Glutamatergic neuron (in vitro differentiated cells): ENCODE measurements around the gene EIF1B. TPM values are rescaled to one million over a fixed set of nuclear protein-coding genes. Genes with fewer than 3 reads are reported as not detected.

Experiments used
- DNase-seq: peaks from one replicate; pipeline ENCODE4 v3.0.0; 2022
- H3K27ac Mint-ChIP-seq: one replicate; pipeline ENCODE4 v1.8.0; 2020; ENCODE audit warnings: mild to moderate bottlenecking, mixed read lengths, inconsistent platforms; ENCODE audit not compliant: unreplicated experiment
- H3K27me3 Mint-ChIP-seq: one replicate; pipeline ENCODE4 v1.8.0; 2020; ENCODE audit warnings: mild to moderate bottlenecking, moderate library complexity, mixed read lengths, inconsistent platforms; ENCODE audit not compliant: unreplicated experiment
- H3K36me3 Mint-ChIP-seq: one replicate; pipeline ENCODE4 v1.8.0; 2020; ENCODE audit warnings: mild to moderate bottlenecking, mixed read lengths, inconsistent platforms; ENCODE audit not compliant: unreplicated experiment
- H3K4me1 Mint-ChIP-seq: one replicate; pipeline ENCODE4 v1.8.0; 2020; ENCODE audit warnings: mild to moderate bottlenecking, low read depth, mixed read lengths, inconsistent platforms; ENCODE audit not compliant: unreplicated experiment
- H3K4me3 Mint-ChIP-seq: one replicate; pipeline ENCODE4 v1.8.0; 2020; ENCODE audit warnings: mild to moderate bottlenecking, mixed read lengths, inconsistent platforms; ENCODE audit not compliant: unreplicated experiment
- H3K9me3 Mint-ChIP-seq: one replicate; pipeline ENCODE4 v1.8.0; 2020; ENCODE audit warnings: mild to moderate bottlenecking, moderate library complexity, mixed read lengths, inconsistent platforms; ENCODE audit not compliant: unreplicated experiment
- CTCF ChIP-seq: fragments of 200-600 bp; sonication (generic); IDR thresholded peaks from one replicate; pipeline ENCODE4 v1.5.0; 2021; ENCODE audit not compliant: partially characterized antibody, unreplicated experiment
- total RNA-seq: library from RNA; stranded (reverse); fragmentation: NEBNext Ultra II Directional; extraction: Animal tissue kit (Norgen Biotek cat#: 25700); gene quantifications from one replicate; pipeline ENCODE4 v1.2.1, GENCODE V29; 2021; ENCODE audit not compliant: unreplicated experiment

EIF1B gene
- total RNA-seq, 1 donor from 2014 or later, result 130 TPM

- H3K27me3 Mint-ChIP-seq, result no peaks in the 10 kb centered on the region
- DNase-seq, result no peak
- no peaks in the 10 kb centered on the region for H3K9me3 Mint-ChIP-seq
- no peak overlapping the region for H3K27ac Mint-ChIP-seq
- H3K4me3 Mint-ChIP-seq, result no peak overlapping the region
- TF ChIP-seq CTCF, result no peak
- no peaks in the 10 kb centered on the region for H3K36me3 Mint-ChIP-seq
- H3K4me1 Mint-ChIP-seq, result no peaks in the 10 kb centered on the region
These were observed 10.3 kb upstream of the EIF1B start for GRCh38 chr3:40299130-40299720.

GRCh38 chr3:40299721-40300335 is 9.7 kb upstream of the EIF1B start:
- TF ChIP-seq CTCF, result no peak

GRCh38 chr3:40302784-40303183 is 6.7 kb upstream of the EIF1B start:
- no peaks in the 10 kb centered on the region for H3K4me1 Mint-ChIP-seq
- no peak for TF ChIP-seq CTCF

More at GRCh38 chr3:40299721-40300335, 9.7 kb upstream of the EIF1B start:
- no peak for DNase-seq
- no peaks in the 10 kb centered on the region for H3K9me3 Mint-ChIP-seq
- H3K36me3 Mint-ChIP-seq, result no peaks in the 10 kb centered on the region
- H3K4me1 Mint-ChIP-seq, result no peaks in the 10 kb centered on the region
- no peak overlapping the region for H3K4me3 Mint-ChIP-seq
- H3K27me3 Mint-ChIP-seq, result no peaks in the 10 kb centered on the region
- H3K27ac Mint-ChIP-seq, result no peak overlapping the region

GRCh38 chr3:40304352-40304751 is 5.2 kb upstream of the EIF1B start:
- no peaks in the 10 kb centered on the region for H3K36me3 Mint-ChIP-seq
- H3K4me1 Mint-ChIP-seq, result peaks cover 3% of the 10 kb centered on the region
- no peak for DNase-seq
- H3K27ac Mint-ChIP-seq, result no peak overlapping the region
- no peaks in the 10 kb centered on the region for H3K27me3 Mint-ChIP-seq
- H3K4me3 Mint-ChIP-seq, result no peak overlapping the region
- TF ChIP-seq CTCF, result no peak
- H3K9me3 Mint-ChIP-seq, result peaks cover 2% of the 10 kb centered on the region

More at GRCh38 chr3:40302784-40303183, 6.7 kb upstream of the EIF1B start:
- no peak overlapping the region for H3K27ac Mint-ChIP-seq
- no peaks in the 10 kb centered on the region for H3K27me3 Mint-ChIP-seq
- H3K9me3 Mint-ChIP-seq, result no peaks in the 10 kb centered on the region
- H3K4me3 Mint-ChIP-seq, result no peak overlapping the region
- no peaks in the 10 kb centered on the region for H3K36me3 Mint-ChIP-seq
- DNase-seq, result no peak

GRCh38 chr3:40306336-40306735 is 3.2 kb upstream of the EIF1B start:
- no peak for TF ChIP-seq CTCF
- DNase-seq, result no peak
- peaks cover 3% of the 10 kb centered on the region for H3K27me3 Mint-ChIP-seq

More at GRCh38 chr3:40306336-40306735, 3.2 kb upstream of the EIF1B start:
- Mint-ChIP-seq H3K4me3 (no peak overlapping the region), H3K4me1 (peaks cover 3% of the 10 kb centered on the region), H3K36me3 (no peaks in the 10 kb centered on the region), H3K27ac (no peak overlapping the region), H3K9me3 (peaks cover 7% of the 10 kb centered on the region)
